ENCODE measurements around the gene FHIT.

Gene FHIT

DNA sequence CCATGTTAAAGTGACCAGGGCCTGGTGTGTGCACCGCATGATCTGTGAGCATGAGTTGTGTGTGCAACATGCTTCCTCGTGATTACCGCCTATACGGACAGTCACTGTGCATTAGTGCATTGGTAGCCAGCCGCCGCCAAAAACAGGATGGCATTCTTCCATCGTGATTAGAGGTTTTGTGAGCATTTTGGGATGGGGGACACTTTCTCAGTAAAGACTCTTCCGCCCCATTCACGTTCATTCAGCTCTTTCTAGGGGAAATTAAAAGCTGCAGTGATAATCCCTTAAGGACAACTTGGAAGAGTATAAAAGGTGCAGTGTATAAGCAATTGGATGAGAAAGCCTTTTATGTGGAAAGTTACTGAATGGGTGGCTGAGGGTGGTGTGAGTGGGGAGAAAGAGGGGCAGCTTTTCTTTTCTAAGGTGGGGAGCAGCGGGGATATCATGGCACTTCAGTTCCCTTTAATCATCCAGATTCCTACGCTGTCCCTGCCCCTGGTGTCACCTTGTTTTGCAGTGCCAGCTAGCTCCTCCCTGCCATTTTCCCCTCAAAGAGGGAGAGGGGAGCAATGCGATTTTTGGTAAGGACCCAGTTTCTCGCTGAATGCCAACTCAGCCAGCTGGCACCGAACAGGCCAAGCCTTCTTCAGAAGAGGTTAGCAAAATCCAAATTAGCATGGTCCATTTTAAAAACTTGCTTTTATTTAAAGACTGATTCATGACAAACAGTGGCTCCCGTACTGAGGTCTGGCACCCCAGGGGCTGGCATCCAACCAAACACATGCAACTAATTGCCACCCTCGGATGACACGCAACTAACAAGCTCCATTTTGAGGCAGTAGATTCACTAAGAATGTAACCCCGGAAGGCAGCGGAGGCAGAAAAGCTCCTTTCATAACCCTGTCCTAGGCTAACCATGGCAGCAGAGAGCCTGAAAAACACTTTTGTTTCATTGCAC lies 447.8 kb downstream of the FHIT start:
- no peak for DNase-seq

DNA sequence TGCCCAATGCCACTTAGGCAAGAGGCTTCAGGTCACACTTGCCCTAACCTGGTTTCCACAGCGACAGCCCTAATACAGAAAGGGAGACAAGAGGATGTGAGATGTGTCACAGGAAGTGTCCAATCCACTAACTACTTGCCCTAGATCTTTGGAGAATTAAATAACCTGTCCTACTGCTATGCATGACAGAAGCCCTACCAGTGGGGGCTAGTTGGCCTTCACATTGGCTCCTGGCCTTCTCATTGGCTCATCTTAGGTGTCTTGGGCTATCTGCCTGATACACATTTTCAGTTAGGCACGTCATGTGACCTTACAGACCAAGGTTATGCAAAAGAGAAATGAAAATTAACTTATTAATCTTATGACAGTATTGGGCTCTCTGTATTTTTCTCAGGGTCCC lies 449.9 kb downstream of the FHIT start:
- DNase-seq, result no peak

- DNase-seq, result no peak
Measured at GRCh38 chr3:60798456-60798855, 452.8 kb downstream of the FHIT start.

DNA sequence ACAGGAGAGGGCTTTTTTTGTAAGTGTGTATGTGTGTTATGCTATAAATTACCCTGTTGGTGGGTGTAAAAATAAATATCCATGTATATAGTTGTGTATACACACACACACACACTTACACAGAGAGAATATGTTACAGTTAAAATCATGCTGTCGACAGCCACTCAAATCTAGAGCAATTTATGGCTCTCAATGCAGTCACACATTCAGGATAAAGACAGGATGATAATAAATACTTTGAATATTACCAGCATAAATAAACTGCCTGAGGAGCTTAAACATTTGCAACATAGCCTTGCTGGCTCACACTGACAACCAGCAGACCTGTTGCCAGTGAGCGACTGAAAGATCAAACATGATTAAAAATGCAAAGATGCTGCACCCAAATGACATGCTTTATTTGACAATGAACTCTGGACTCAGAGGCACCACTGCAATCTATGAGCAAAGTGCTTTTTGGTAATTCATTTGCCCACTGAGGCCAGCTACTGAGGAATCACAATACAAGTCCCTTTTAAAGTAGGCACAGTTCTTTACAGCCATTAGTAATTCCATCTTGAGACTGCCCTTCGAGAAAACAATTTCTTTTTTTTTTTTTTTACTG lies 458.9 kb downstream of the FHIT start:
- DNase-seq, result no peak

DNA sequence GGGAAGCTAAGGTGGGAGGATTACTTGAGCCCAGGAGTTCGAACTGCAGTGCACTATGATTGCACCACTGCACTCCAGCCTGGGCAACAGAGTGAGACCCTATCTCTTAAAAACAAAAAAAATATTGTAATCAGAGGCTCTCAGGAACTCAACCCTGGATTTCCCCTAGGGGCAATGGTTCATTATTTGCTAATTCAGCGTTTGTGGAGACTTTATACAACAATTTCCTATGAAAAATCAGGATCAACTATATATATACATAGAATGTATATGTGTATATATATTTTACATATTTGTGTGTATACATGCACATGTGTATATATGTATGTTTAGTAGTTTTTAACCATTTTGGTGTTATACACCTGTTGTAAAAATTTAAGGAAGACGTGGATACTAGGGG lies 463.1 kb downstream of the FHIT start:
- DNase-seq, result no peak

DNA sequence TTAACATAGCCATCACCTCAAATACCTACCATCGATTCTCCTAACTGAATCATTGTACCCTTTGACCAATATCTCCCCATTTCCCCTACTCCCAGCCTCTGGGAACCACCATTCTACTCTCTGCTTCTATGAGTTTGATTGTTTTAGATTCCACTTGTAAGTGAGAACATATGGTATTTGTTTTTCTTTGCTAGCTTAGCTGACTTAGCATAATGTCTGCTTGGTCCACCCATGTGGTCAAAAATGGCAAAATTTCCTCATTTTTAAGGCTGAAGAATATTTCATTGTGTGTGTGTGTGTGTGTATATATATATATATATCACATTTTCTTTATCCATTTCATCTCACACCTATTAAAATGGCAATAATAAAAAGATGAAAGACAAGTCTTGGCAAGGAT lies 469.3 kb downstream of the FHIT start:
- DNase-seq, result no peak

DNA sequence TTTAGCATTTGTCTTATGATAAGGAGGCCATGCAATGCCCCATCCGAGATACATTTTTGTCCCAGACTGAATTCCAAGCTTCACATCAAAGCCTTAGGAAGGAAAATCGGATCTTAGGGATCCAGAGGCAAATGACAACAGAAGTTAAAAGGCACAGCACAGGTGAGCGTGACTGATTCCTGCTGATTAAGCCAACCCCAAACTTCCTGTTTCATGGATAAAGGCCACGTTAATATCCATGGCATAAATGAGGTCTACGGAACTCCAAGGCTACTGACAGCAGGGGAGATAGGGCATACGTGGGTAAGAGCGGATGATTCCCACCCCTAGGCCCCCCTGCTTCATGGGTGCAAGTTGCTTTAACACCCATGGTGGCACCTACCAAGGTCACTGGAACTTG lies 471.6 kb downstream of the FHIT start:
- DNase-seq, result no peak

GRCh38 chr3:60775985-60776384 lies 475.3 kb downstream of the FHIT start:
- no peak for DNase-seq

DNA sequence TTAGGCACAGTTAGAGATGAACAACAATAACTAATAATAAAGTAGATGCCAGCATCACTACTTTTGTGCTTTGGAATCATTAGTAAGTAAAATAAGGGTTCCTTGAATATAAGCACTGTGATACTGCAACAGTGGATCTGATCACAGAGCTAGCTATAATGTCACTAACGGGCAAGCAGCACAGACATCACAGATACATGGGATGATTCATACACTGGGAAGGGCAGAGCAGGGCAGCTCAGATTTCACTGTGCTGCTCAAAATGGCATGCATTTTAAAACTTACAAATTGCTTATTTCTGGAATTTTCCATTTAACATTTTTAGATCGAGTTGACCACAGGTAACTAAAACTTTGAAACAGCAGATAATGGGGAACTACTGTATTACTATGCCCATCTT lies 476.6 kb downstream of the FHIT start:
- no peak for DNase-seq

GRCh38 chr3:60772584-60772983 lies 478.7 kb downstream of the FHIT start:
- no peak for DNase-seq

DNA sequence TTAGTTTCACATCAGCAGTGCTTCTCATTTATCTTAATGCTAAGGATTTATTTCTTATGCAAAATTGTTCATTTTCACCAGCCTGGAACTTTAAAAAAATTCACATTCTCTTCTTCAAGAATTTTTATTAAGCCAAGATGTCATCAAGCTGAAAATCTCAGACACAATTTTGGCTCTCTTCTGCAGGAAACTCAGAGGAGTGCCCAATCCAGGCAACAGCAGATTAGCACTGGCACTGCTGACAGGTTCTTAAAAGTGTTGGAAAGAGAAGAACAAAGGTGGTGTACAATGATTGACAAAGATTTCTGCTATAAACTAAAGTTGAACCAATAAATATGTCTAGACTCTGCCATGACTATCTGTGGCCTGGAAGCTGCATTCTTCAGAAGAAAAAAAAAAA lies 479.5 kb downstream of the FHIT start:
- DNase-seq, result no peak

DNA sequence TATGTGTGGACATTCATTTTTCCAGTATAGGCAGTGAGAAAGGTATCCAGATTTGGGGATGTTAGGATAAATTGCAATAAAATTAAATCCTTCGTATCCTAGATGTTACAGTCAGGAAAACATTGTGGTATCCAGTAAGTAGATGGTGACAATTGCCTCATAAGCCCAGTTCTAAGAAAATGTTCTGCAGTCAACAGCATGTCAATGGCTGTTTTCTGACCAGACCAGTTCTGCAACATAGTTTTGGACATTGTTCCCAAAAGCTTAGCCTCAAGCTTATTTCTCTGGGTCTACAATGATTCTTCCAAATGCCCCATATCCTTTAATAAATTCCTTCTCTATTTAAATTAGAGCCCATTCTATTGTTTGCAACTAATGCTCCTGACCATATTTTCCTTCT lies 480.7 kb downstream of the FHIT start:
- no peak for DNase-seq

GRCh38 chr3:60767536-60767935 lies 483.7 kb downstream of the FHIT start:
- DNase-seq, result no peak

DNA sequence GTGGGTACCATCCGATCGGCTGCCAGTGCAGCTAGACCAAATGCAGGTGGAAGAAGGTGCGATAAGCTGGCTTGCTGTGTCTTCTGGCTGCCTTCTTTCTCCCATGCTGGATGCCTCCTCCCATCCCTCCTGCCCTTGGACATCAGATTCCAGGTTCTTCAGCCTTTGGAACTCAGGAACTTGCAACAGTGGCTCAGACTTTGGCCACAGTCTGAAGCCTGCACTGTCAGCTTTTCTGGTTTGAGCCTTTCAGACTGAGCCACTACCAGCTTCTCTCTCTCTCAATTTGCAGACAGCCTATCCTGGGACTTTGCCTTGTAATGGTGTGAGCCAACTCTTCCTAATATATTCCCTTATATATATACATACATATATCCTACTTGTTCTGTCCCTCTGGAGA lies 485.5 kb downstream of the FHIT start:
- DNase-seq, result no peak

GRCh38 chr3:60764870-60765269 lies 486.4 kb downstream of the FHIT start:
- DNase-seq, result no peak

DNA sequence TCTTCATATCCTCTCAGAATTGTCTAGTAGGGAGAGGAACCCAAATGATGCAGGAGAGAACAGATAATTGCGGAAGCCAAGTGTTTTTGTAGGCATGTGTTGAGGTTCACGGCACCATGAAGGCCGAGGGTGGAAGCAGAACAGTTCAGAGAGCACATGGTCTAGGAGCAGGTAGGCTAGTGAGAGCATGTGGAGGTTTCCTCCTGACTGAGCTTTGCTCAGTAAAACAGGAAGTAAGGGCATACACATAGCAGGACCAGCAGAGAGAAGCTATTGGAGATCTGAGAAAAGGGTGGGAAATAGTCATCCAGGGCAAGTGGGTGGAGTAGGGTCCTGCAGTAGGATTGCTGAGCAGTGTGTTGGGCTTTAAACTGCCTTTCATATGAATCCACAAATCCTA lies 491.1 kb downstream of the FHIT start:
- no peak for DNase-seq

DNA sequence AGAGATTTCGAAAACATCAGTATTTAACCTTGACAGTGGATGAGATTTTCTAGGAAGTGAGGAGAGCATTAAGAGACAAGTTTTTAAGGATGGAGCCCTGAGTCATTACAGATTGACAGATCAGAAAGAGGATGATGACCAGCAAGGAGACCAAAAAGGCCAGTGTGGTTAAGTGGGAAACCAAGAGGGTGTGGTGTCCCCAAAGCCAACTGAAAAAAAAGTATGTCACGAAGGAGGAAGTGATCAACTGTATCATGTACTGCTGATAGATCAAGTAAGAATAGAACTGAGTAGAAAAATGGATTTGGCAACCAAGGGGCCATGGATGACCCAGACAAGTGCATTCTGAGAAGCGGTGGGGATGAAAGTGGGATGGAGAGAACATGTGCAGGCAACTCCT lies 491.8 kb downstream of the FHIT start:
- DNase-seq, result no peak

GRCh38 chr3:60758831-60759230 lies 492.4 kb downstream of the FHIT start:
- no peak for DNase-seq

DNA sequence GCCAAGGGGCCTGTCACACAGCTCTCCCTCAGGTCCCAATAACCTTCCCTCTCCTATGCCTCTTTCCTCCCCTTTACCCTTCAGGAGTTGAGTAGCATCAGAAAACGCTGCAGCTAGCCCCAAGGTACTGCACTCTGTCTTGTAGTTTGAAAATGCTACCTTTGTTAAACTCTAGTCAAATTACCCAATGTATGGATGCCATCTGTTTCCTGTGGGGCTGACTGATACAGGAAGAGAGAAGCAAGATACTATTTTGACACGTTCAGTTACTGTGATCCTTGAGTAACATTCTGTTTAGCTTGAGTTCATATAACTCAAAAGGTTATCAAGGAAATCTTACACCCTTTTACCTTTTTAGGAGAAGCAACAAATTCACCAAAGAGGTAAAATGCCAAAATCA lies 493.1 kb downstream of the FHIT start:
- no peak for DNase-seq

DNA sequence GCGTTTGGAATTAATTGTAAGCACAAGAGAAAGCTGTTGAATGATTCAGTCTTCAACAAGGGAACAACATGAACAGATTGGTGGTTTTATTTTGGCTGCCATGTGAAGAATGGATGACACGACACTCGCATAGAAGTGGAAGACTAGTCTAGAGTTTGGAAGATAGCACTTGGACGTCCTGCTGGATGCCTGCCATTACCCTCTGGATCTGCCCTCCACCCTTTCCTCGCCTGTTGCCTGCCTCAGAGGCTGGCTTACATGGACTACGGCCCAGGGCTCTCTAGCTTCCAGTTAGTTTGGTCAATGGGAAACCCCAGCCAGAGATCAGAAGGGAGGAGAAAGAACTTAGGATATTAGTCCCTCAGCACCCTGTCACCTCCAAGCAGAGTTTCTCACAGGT lies 493.5 kb downstream of the FHIT start:
- DNase-seq, result no peak

- no peak for DNase-seq
Measured at GRCh38 chr3:60756241-60757030, 494.8 kb downstream of the FHIT start.

GRCh38 chr3:60755094-60755493 lies 496.2 kb downstream of the FHIT start:
- DNase-seq, result no peak

- DNase-seq, result no peak
Measured at GRCh38 chr3:60754617-60755016, 496.6 kb downstream of the FHIT start.

GRCh38 chr3:60752809-60753208 lies 498.4 kb downstream of the FHIT start:
- DNase-seq, result no peak

Measured in EL (cell line).